GM12872 (cell line): Measurements from ENCODE around the gene EHBP1.
A peak's percentile ranks its signal among the peaks of the same experiment; 100 is the strongest.

Experiments
- TF ChIP-seq, protein P1 (sequence below): IDR thresholded peaks from 3 replicates; pipeline ENCODE4 v1.5.1; 2011; ENCODE audit warnings: low read depth, mild to moderate bottlenecking, low read length, moderate library complexity; ENCODE audit not compliant: insufficient read depth

EHBP1 gene

GRCh38 chr2:62770629-62771028 lies 65.1 kb downstream of the EHBP1 start:
- TF ChIP-seq, protein P1, sequence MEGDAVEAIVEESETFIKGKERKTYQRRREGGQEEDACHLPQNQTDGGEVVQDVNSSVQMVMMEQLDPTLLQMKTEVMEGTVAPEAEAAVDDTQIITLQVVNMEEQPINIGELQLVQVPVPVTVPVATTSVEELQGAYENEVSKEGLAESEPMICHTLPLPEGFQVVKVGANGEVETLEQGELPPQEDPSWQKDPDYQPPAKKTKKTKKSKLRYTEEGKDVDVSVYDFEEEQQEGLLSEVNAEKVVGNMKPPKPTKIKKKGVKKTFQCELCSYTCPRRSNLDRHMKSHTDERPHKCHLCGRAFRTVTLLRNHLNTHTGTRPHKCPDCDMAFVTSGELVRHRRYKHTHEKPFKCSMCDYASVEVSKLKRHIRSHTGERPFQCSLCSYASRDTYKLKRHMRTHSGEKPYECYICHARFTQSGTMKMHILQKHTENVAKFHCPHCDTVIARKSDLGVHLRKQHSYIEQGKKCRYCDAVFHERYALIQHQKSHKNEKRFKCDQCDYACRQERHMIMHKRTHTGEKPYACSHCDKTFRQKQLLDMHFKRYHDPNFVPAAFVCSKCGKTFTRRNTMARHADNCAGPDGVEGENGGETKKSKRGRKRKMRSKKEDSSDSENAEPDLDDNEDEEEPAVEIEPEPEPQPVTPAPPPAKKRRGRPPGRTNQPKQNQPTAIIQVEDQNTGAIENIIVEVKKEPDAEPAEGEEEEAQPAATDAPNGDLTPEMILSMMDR = no peak

- TF ChIP-seq, protein P1 = peak; percentile 52
These were observed 69.2 kb downstream of the EHBP1 start for GRCh38 chr2:62774555-62775366.

- TF ChIP-seq, protein P1 = no peak
These were observed 69.8 kb downstream of the EHBP1 start for GRCh38 chr2:62775367-62775668.

- TF ChIP-seq, protein P1 = no peak
These were observed 78.2 kb downstream of the EHBP1 start for GRCh38 chr2:62783679-62784078.

GRCh38 chr2:62784341-62784740 lies 78.8 kb downstream of the EHBP1 start:
- TF ChIP-seq, protein P1 = no peak

GRCh38 chr2:62785216-62785615 lies 79.7 kb downstream of the EHBP1 start:
- TF ChIP-seq, protein P1 = no peak

DNA sequence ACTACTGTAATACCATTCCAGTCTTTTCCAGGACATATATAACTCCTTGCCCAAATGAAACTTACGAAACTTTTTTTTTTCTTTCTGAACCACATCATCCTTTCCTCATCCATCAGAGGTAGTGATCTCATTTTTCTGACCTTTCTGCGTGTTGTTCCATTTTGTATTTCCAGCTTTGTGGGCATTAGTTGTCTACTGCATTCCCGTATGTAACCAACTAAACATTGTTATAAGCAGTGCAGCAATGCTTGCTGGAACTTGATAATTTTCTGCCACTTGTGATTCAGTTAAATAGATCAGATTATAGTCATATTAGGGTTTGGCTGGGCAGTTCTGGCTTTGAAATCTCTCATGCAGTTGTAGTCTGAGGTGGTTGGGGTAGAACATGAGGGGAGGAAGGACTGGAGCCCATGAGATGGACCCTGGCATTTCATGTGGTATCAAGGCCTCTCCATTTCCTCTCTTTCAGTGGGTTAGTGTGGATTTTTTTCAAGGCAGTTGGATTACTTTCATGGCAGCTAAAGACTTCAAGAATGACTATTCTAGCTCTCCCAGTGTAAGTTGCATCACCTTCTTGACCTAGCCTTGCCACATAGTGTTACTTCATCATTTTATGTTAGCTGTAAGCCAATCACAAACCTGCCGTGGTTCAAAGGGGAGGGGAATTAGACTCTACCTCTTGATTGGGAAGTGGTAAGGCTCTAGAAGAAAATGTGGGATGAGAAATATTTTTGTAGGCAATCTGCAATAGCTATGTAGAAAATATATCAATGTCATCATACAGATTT lies 80.5 kb downstream of the EHBP1 start:
- TF ChIP-seq, protein P1 = no peak
